Osteoblast (primary cell): ENCODE results near the gene VPS35L. TPM values are rescaled to one million over a fixed set of nuclear protein-coding genes. Genes with fewer than 3 reads are reported as not detected.

Experiments
- DNase-seq: peaks from one replicate; pipeline ENCODE4 v3.0.0; 2011; ENCODE audit warnings: low spot score, mixed read lengths; ENCODE audit not compliant: insufficient read length; ENCODE audit errors: missing footprints
- H2AFZ ChIP-seq: 2 replicates; pipeline ENCODE4 v1.6.0; 2011; ENCODE audit warnings: mild to moderate bottlenecking, low read length
- H3K27ac ChIP-seq: 2 replicates; pipeline ENCODE4 v1.5.1; 2011; ENCODE audit warnings: mild to moderate bottlenecking, low read depth, low read length, moderate library complexity
- H3K27me3 ChIP-seq: 2 replicates; pipeline ENCODE4 v1.6.0; 2012; ENCODE audit warnings: mild to moderate bottlenecking, control low read depth, inconsistent platforms, low read length, moderate library complexity; ENCODE audit not compliant: insufficient read depth
- H3K36me3 ChIP-seq: 2 replicates; pipeline ENCODE4 v1.5.1; 2011; ENCODE audit warnings: mild to moderate bottlenecking, low read length, control low read depth, moderate library complexity; ENCODE audit not compliant: insufficient read depth
- H3K4me1 ChIP-seq: 2 replicates; pipeline ENCODE4 v1.5.1; 2011; ENCODE audit warnings: mild to moderate bottlenecking, low read length, control low read depth, moderate library complexity; ENCODE audit not compliant: insufficient read depth
- H3K4me2 ChIP-seq: 2 replicates; pipeline ENCODE4 v1.6.0; 2011; ENCODE audit warnings: mild to moderate bottlenecking, low read length; ENCODE audit not compliant: insufficient read depth
- H3K4me3 ChIP-seq: fragments of 200-600 bp; sonication (generic); 3 replicates; pipeline ENCODE4 v1.5.1; 2012; ENCODE audit warnings: mild to moderate bottlenecking, low read length, inconsistent platforms; ENCODE audit not compliant: insufficient read depth
- H3K79me2 ChIP-seq: 2 replicates; pipeline ENCODE4 v1.6.0; 2012; ENCODE audit warnings: mild to moderate bottlenecking, low read length, control low read depth, inconsistent platforms; ENCODE audit not compliant: insufficient read depth
- H3K9me3 ChIP-seq: 2 replicates; pipeline ENCODE4 v1.5.1; 2011; ENCODE audit warnings: low read depth, low read length, control low read depth
- H4K20me1 ChIP-seq: 2 replicates; pipeline ENCODE4 v1.6.0; 2012; ENCODE audit warnings: mild to moderate bottlenecking, low read length, control low read depth; ENCODE audit not compliant: insufficient read depth
- total RNA-seq: library from RNA; depleted of rRNA; stranded (reverse); fragments of >200 nt; gene quantifications from 2 replicates; pipeline ENCODE4 v1.2.3, GENCODE V29; 2012
- TF ChIP-seq, protein P1 (sequence below): IDR thresholded peaks from 2 replicates; pipeline ENCODE4 v1.5.1; 2011; ENCODE audit warnings: mild to moderate bottlenecking, low read depth, low read length, moderate library complexity; ENCODE audit errors: extremely low read depth

The VPS35L gene
- total RNA-seq, 1 donor, result 64.8 TPM

GRCh38 chr16:19595043-19595767, 39.7 kb downstream of the VPS35L start:
- peak overlapping the region; percentile 52 for H3K27ac ChIP-seq
- peaks cover 10% of the 10 kb centered on the region for H3K36me3 ChIP-seq
- H3K4me2 ChIP-seq, result no peak overlapping the region
- H3K4me3 ChIP-seq, result no peak overlapping the region
- H3K79me2 ChIP-seq, result no peaks in the 10 kb centered on the region
- no peak overlapping the region for H2AFZ ChIP-seq
- peaks cover 3% of the 10 kb centered on the region for H4K20me1 ChIP-seq
- peaks cover 7% of the 10 kb centered on the region for H3K4me1 ChIP-seq
- no peaks in the 10 kb centered on the region for H3K9me3 ChIP-seq
- TF ChIP-seq, protein P1, sequence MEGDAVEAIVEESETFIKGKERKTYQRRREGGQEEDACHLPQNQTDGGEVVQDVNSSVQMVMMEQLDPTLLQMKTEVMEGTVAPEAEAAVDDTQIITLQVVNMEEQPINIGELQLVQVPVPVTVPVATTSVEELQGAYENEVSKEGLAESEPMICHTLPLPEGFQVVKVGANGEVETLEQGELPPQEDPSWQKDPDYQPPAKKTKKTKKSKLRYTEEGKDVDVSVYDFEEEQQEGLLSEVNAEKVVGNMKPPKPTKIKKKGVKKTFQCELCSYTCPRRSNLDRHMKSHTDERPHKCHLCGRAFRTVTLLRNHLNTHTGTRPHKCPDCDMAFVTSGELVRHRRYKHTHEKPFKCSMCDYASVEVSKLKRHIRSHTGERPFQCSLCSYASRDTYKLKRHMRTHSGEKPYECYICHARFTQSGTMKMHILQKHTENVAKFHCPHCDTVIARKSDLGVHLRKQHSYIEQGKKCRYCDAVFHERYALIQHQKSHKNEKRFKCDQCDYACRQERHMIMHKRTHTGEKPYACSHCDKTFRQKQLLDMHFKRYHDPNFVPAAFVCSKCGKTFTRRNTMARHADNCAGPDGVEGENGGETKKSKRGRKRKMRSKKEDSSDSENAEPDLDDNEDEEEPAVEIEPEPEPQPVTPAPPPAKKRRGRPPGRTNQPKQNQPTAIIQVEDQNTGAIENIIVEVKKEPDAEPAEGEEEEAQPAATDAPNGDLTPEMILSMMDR, result no peak
- no peaks in the 10 kb centered on the region for H3K27me3 ChIP-seq
- DNase-seq, result peak; percentile 86

DNA sequence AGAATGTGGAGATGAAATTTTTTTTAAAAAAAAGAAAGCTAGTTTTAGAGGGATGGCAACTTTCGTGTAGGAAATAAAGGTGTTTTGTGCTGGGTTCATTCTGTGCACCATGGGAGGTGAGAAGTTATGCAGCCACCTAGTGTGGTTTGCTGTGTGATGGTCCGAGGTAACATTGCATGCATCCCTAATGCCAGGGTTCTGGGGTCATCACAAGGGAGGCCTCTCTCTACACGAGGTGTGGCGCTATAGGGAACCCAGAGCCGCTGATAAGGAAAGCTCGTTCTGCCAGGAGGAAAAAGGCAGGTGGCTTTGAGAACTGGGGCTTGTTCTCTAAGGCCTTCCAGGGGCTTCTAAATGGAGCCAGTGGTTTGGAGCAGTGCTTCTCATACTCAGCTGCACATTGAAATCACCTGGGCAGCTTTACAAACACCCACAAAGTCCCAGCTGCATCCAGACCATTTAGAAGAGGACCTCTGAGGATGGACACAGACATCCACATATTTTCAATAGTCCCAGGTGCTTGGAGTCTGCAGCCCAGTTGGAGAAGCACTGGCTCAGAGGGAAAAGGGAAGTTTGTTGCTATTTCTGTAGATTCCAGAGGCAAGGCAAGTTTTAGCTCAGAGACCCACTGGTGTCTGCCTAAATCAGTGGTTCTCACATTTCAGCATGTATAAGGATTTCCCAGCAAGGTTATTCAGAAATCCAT, 43.5 kb downstream of the VPS35L start:
- H4K20me1 ChIP-seq, result no peaks in the 10 kb centered on the region
- TF ChIP-seq, protein P1, result no peak
- no peak overlapping the region for H3K27ac ChIP-seq
- H3K27me3 ChIP-seq, result no peaks in the 10 kb centered on the region
- no peak overlapping the region for H3K4me3 ChIP-seq
- H3K36me3 ChIP-seq, result peaks cover 12% of the 10 kb centered on the region
- H2AFZ ChIP-seq, result no peak overlapping the region
- no peak for DNase-seq
- no peak overlapping the region for H3K4me2 ChIP-seq
- H3K79me2 ChIP-seq, result no peaks in the 10 kb centered on the region
- peaks cover 7% of the 10 kb centered on the region for H3K4me1 ChIP-seq
- H3K9me3 ChIP-seq, result no peaks in the 10 kb centered on the region

- H3K27ac ChIP-seq, result no peak overlapping the region
- TF ChIP-seq, protein P1, result no peak
- no peak for DNase-seq
These were observed 44.6 kb downstream of the VPS35L start for GRCh38 chr16:19599968-19600716.

More at GRCh38 chr16:19599968-19600716, 44.6 kb downstream of the VPS35L start:
- H3K4me2 ChIP-seq, result no peak overlapping the region
- H3K27me3 ChIP-seq, result no peaks in the 10 kb centered on the region
- no peak overlapping the region for H2AFZ ChIP-seq
- peaks cover 7% of the 10 kb centered on the region for H3K4me1 ChIP-seq
- H3K79me2 ChIP-seq, result no peaks in the 10 kb centered on the region
- H3K9me3 ChIP-seq, result no peaks in the 10 kb centered on the region
- H3K4me3 ChIP-seq, result no peak overlapping the region
- H3K36me3 ChIP-seq, result peaks cover 12% of the 10 kb centered on the region
- no peaks in the 10 kb centered on the region for H4K20me1 ChIP-seq
